Coronary artery (tissue), 2 donors: ENCODE results near the gene CABCOCO1.

Source experiments
- DNase-seq: peaks from one replicate; pipeline ENCODE4 v3.0.0-alpha.2; 2017; ENCODE audit warnings: low spot score
- H3K27ac ChIP-seq, 2 donors: fragments of 200-600 bp; sonication (generic); one replicate each; pipeline ENCODE4 v1.5.1; 2016 to 2019
- H3K4me3 ChIP-seq: fragments of 200-600 bp; sonication (generic); 2 replicates; pipeline ENCODE4 v1.5.1; 2016; ENCODE audit warnings: mild to moderate bottlenecking, moderate library complexity
- TF ChIP-seq, protein P1 (sequence below): fragments of 200-600 bp; sonication (generic); IDR thresholded peaks from one replicate; pipeline ENCODE4 v1.5.1; 2019; ENCODE audit warnings: antibody characterized with exemption

The CABCOCO1 gene

DNA sequence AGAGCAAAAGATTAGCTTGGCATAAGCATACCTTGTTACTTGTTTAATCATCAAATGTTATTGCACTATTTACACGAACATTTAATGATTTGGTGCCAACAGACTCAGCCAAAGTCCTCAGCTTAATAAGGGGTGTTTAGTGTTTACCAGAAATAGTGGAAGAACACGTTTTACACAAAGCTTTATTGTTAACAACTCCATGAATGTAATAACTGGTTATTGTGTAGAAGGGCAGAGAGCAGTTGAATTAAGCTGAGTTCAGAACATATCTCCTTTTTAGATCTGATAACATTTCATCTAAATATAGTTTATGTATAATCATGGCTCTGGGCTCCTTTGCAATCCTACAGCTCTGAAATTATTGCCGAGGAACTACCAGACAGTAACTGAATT, 99.1 kb downstream of the CABCOCO1 start:
- H3K27ac ChIP-seq, result no peak overlapping the region
- TF ChIP-seq, protein P1, sequence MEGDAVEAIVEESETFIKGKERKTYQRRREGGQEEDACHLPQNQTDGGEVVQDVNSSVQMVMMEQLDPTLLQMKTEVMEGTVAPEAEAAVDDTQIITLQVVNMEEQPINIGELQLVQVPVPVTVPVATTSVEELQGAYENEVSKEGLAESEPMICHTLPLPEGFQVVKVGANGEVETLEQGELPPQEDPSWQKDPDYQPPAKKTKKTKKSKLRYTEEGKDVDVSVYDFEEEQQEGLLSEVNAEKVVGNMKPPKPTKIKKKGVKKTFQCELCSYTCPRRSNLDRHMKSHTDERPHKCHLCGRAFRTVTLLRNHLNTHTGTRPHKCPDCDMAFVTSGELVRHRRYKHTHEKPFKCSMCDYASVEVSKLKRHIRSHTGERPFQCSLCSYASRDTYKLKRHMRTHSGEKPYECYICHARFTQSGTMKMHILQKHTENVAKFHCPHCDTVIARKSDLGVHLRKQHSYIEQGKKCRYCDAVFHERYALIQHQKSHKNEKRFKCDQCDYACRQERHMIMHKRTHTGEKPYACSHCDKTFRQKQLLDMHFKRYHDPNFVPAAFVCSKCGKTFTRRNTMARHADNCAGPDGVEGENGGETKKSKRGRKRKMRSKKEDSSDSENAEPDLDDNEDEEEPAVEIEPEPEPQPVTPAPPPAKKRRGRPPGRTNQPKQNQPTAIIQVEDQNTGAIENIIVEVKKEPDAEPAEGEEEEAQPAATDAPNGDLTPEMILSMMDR, result no peak
- H3K4me3 ChIP-seq, result no peak overlapping the region
- no peak for DNase-seq

GRCh38 chr10:61763778-61764177, 101.0 kb downstream of the CABCOCO1 start:
- Histone ChIP-seq H3K4me3 (no peak overlapping the region), H3K27ac (no peak overlapping the region)
- DNase-seq, result no peak
- TF ChIP-seq, protein P1, result no peak

- Histone ChIP-seq H3K4me3 (no peak overlapping the region), H3K27ac (no peak overlapping the region)
- no peak for DNase-seq
- TF ChIP-seq, protein P1, result no peak
Observed at GRCh38 chr10:61764486-61764885, 101.8 kb downstream of the CABCOCO1 start.

DNA sequence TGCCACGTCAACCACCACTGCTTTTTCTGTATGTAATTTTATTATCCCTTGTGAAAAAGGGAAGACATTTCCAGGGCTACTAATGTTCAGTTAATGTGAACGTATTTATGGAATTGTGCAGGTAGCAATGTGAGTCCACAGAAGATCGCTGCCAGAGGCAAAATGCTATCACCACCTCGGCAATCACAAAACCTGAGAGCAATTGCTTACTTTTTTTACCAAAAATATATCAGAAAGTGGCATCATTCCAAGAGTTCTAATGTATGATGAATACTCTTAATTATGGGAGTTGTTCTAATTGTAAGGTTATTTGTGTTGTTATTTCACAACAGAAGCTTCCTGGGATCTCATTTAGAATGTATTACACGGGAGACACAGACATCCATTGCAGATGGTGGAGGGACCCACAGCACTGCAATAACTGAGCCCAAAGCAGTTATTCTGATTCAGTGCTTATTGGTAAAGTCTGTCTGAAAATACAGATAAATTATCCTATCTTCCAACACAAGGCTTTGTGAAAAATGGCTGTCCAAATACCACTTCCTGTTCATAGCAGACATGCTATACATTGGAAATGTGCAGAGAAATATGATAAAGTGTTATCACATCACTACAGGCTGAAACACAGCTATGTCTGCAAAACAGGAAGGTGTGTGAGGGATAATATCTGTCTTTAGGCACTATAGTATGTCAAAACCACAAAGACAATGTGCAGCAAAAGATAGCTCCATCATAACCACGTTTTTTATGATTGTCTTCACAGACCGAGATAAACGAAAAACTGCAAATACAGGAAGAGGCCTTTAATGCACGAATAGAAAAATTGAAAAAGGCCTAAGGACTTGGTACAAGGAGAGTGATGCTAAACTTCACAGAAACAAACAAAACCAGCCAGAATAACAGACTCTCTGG, 102.7 kb downstream of the CABCOCO1 start:
- no peak for DNase-seq
- no peak overlapping the region for H3K27ac ChIP-seq
- TF ChIP-seq, protein P1, result no peak
- no peak overlapping the region for H3K4me3 ChIP-seq

GRCh38 chr10:61766927-61767326, 104.2 kb downstream of the CABCOCO1 start:
- TF ChIP-seq, protein P1, result no peak
- DNase-seq, result no peak
- H3K27ac ChIP-seq, result no peak overlapping the region
- H3K4me3 ChIP-seq, result no peak overlapping the region

DNA sequence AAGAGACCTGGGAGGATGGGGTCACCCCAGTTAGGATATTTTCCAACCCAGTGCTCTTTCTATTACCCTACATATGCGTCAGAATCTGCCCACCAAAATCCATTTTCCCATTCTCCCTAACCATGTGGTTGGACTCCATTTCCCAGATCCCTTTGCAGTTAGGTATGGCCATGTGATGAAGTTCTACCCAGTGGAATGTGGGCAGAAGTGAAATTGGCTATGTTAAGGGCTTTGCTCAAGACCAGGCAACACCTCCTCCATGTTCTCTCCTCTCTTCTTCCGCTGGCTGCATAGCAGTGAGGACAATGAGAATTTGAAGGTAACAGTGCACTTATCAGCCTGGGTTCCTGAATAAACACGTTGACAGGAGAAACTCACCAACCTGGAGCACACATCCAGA, 111.3 kb downstream of the CABCOCO1 start:
- TF ChIP-seq, protein P1, result no peak
- H3K4me3 ChIP-seq, result no peak overlapping the region
- no peak for DNase-seq
- no peak overlapping the region for H3K27ac ChIP-seq

DNA sequence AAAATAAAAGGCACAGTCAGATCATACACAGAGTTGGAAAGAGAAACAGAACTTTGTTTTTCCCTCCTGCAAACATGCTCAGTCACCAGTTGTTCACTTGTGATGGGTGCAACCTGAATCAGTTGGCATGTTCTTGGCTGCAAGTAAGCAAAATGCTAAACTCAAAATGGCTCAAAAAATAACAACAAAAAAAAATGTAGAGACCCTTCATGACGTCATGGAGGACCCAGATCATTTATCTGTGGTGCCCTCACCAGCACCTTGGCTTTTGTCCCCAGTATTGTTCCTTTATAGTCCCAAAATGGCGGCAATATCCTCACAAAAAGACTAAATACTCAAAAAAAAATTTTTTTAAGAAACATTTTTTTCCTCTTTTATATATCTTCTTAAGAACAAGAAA, 112.4 kb downstream of the CABCOCO1 start:
- no peak overlapping the region for H3K27ac ChIP-seq
- no peak for DNase-seq
- H3K4me3 ChIP-seq, result no peak overlapping the region
- TF ChIP-seq, protein P1, result no peak
